Measurements from ENCODE around the gene FOXL2. TPM values are rescaled to one million over a fixed set of nuclear protein-coding genes. Genes with fewer than 3 reads are reported as not detected.

Gene FOXL2
- total RNA-seq, 1 donor from 2014 or later, result 0.12 TPM

GRCh38 chr3:138964923-138965322 is 18.0 kb upstream of the FOXL2 start:
- DNase-seq (ENCODE audit: low spot score, unreplicated experiment), result no peak
- Mint-ChIP-seq H3K9me3 (ENCODE audit: low read depth) (peaks cover 11% of the 10 kb centered on the region), H3K4me3 (ENCODE audit: low read depth) (no peak overlapping the region), H3K36me3 (ENCODE audit: insufficient read depth) (no peaks in the 10 kb centered on the region), H3K27me3 (peaks cover 57% of the 10 kb centered on the region), H3K27ac (no peak overlapping the region), H3K4me1 (ENCODE audit: low read depth) (no peaks in the 10 kb centered on the region)
- no peak for TF ChIP-seq CTCF (IDR thresholded peaks at IDR 0.05; ENCODE audit: unreplicated experiment)

- no peak for DNase-seq (ENCODE audit: low spot score, unreplicated experiment)
- peaks cover 58% of the 10 kb centered on the region for H3K27me3 Mint-ChIP-seq
- no peaks in the 10 kb centered on the region for H3K36me3 Mint-ChIP-seq (ENCODE audit: insufficient read depth)
- TF ChIP-seq CTCF (IDR thresholded peaks at IDR 0.05; ENCODE audit: unreplicated experiment), result no peak
- H3K9me3 Mint-ChIP-seq (ENCODE audit: low read depth), result peaks cover 11% of the 10 kb centered on the region
- H3K4me1 Mint-ChIP-seq (ENCODE audit: low read depth), result no peaks in the 10 kb centered on the region
- H3K4me3 Mint-ChIP-seq (ENCODE audit: low read depth), result no peak overlapping the region
- no peak overlapping the region for H3K27ac Mint-ChIP-seq
Observed at GRCh38 chr3:138964264-138964663, 17.3 kb upstream of the FOXL2 start.

- no peak overlapping the region for H3K4me3 Mint-ChIP-seq (ENCODE audit: low read depth)
- H3K9me3 Mint-ChIP-seq (ENCODE audit: low read depth), result peaks cover 11% of the 10 kb centered on the region
- no peak for DNase-seq (ENCODE audit: low spot score, unreplicated experiment)
- no peaks in the 10 kb centered on the region for H3K4me1 Mint-ChIP-seq (ENCODE audit: low read depth)
- no peak for TF ChIP-seq CTCF (IDR thresholded peaks at IDR 0.05; ENCODE audit: unreplicated experiment)
- no peaks in the 10 kb centered on the region for H3K36me3 Mint-ChIP-seq (ENCODE audit: insufficient read depth)
- H3K27ac Mint-ChIP-seq, result no peak overlapping the region
- peaks cover 61% of the 10 kb centered on the region for H3K27me3 Mint-ChIP-seq
Observed at GRCh38 chr3:138962854-138963560, 16.1 kb upstream of the FOXL2 start.

- no peak for DNase-seq (ENCODE audit: low spot score, unreplicated experiment)
- H3K27me3 Mint-ChIP-seq, result peaks cover 66% of the 10 kb centered on the region
- no peak for TF ChIP-seq CTCF (IDR thresholded peaks at IDR 0.05; ENCODE audit: unreplicated experiment)
- H3K36me3 Mint-ChIP-seq (ENCODE audit: insufficient read depth), result no peaks in the 10 kb centered on the region
- H3K27ac Mint-ChIP-seq, result no peak overlapping the region
- no peaks in the 10 kb centered on the region for H3K4me1 Mint-ChIP-seq (ENCODE audit: low read depth)
- H3K9me3 Mint-ChIP-seq (ENCODE audit: low read depth), result peaks cover 7% of the 10 kb centered on the region
- no peak overlapping the region for H3K4me3 Mint-ChIP-seq (ENCODE audit: low read depth)
Observed at GRCh38 chr3:138960417-138960852, 13.5 kb upstream of the FOXL2 start.

- no peaks in the 10 kb centered on the region for H3K36me3 Mint-ChIP-seq (ENCODE audit: insufficient read depth)
- H3K27me3 Mint-ChIP-seq, result peaks cover 89% of the 10 kb centered on the region
- no peak for DNase-seq (ENCODE audit: low spot score, unreplicated experiment)
- no peak for TF ChIP-seq CTCF (IDR thresholded peaks at IDR 0.05; ENCODE audit: unreplicated experiment)
- H3K27ac Mint-ChIP-seq, result no peak overlapping the region
- peaks cover 9% of the 10 kb centered on the region for H3K4me1 Mint-ChIP-seq (ENCODE audit: low read depth)
- H3K4me3 Mint-ChIP-seq (ENCODE audit: low read depth), result no peak overlapping the region
- no peaks in the 10 kb centered on the region for H3K9me3 Mint-ChIP-seq (ENCODE audit: low read depth)
Observed at GRCh38 chr3:138950701-138951100, 3.8 kb upstream of the FOXL2 start.

Data from progenitor cell of endocrine pancreas (in vitro differentiated cells).